Ramos (cell line): ENCODE data around the gene ZNF765.
"Not testable (repeated sequence)": the region's sequence is repeated elsewhere in the genome, so short reads cannot be mapped to it uniquely, and the experiment has no call there.

Experiments used
- in situ Hi-C: fragments of 300-500 bp; cut with MboI; formaldehyde crosslinking; loops from one replicate; pipeline ENCODE4 v1.14.3; 2022; ENCODE audit warnings: low sequenced_read_pairs; ENCODE audit not compliant: unreplicated experiment

Gene ZNF765

DNA sequence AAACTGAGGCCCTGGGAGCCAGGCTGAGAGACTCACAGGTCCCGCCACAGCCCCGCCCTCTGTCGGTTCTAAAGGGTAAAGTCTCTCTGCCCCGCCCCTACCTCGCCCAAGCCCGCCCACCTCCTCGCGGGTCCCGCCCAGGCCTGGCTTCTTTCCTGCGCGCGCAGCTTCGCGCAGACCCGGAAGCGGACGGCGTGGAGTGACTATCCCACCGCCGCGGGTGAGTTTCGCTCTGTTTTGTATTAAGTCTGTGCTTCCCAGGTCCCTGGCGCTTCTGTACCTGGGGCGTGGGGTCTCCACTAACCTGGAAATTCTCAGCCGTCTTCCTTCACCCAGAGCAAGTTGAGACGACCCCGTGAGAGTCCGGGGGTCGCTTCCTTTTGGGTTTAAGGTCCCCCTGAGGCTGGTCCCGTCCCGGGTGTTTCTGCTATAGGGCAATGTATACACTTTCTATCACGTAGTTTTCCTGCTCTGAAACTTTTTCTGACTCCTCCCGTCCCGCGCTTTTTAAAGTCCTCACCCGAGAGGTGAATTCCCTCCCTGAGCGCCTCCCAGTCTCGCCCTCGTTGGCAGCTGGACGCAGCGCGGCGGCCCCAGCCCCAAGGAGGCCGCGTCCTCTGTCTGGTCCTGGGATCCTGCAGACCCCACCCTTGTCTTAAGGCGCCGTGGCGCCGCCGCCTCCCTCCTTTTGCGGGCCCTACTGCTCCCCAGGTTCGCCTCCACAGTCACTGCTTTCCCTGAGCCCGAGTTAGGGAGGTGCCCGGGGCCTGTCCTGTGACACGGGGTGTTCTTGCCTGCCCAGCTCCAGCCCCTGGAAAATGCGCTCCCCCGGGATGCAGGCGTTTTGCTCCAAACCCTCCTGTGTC lies at the start of gene ZNF765:
Gene ZNF765, plus strand, starts transcription at position 176 of the 866 bp plus-strand sequence. CDS start 2,867 bp downstream, outside the sequence.
- in situ Hi-C loops: no loop called here

DNA sequence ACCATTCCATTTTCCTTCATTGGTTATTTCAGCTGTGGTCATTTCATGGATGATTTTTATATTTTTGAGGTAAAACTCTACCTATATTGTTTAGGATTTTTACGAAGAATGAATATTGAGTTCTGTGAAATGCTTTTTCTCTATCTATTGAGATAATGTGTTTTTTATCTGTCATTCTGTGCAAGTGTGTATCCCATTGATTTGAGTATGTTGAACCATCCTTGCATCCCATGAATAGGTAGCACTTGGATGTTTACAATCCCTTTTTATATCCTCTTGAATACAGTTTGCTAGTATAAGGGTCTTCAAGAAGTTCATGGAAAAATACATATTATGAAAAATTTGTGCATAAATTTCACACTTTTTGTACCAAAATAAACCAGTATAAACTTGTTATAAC lies 39.2 kb upstream of the ZNF765 start:
- in situ Hi-C loops: no loop called here

DNA sequence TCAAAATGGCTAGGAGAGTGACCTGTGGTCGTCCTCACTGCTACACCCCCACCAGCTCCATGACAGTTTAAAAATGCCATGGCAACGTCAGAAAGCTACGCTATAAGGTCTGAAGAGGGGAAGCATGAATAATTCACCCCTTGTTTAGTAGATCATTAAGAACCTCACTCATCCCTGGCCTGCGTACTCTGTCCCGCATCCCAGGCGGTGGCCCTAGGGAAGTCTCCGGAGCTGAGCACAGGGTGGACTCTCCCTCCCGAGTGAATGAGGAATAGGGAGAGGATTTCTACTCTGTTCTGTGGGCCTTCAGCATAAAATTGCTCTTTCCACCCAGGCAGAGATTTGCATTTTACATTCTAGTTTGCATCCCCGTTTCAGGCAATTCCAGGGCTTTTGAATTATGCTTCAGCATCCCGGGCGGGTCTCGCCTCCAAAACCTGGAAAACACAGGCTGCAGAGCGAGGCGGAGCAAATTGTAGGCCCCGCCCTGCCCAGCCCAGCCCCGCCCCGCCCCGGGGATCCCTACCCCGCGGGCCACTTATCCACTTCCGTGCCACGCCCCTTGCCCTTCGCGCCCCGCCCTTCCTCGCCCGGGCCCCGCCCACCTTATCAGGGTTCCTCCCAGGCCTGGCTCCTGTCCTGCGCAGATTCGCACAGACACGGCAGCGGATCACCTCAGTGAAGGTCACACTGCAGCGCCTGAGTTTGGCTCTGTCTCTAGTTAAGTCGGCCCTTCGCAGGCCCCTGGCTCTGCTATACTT lies 36.9 kb upstream of the ZNF765 start:
- in situ Hi-C loops: no loop called here

DNA sequence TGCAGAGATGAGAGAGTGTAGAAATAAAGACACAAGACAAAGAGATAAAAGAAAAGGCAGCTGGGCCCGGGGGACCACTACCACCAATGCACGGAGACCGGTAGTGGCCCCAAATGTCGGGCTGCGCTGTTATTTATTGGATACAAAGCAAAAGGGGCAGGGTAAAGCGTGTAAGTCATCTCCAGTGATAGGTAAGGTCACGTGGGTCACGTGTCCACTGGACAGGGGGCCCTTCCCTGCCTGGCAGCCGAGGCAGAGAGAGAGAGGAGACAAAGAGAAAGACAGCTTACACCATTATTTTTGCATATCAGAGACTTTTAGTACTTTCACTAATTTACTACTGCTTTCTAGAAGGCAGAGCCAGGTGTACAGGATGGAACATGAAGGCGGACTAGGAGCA lies 34.9 kb upstream of the ZNF765 start:
- in situ Hi-C loops: not testable (repeated sequence)

DNA sequence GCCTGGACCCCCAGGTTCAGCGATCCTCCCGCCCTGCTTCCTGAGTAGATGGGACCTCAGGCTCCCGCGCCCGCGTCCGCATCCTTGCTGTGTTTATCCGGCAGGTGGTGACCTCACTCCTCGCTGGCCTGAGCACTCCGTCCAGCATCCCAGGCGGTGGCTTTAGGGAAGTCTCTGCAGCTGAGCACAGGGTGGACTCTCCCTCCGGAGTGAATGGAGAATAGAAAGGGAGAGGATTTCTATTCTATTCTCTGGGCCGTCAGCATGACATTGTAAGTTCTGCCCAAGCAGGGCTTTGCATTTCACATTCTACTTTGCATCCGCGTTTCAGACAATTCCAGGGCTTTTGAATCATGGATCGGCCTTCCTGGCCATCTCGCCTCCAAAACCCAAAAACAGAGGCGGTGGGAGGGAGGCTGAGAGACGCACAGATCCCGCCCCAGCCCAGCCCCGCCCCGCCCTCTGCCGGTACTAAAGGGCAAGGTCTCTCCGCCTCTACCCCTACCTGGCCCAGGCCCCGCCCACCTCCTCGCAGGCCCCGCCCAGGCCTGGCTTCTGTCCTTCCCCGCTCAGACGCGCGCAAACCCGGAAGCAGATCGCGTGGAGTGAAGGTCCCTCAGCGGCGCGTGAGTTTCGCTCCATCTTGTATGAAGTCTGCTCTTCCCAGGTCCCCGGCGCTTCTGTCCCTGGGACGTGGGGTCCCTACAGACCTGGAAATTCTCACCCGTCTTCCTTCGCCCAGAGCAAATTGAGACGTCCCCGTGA lies 29.6 kb upstream of the ZNF765 start, which contains the start of gene ZNF525:
Gene ZNF525, plus strand, starts transcription at position 572 of the 765 bp plus-strand sequence. CDS start 6,577 bp downstream, outside the sequence.
- in situ Hi-C loops: no loop called here

DNA sequence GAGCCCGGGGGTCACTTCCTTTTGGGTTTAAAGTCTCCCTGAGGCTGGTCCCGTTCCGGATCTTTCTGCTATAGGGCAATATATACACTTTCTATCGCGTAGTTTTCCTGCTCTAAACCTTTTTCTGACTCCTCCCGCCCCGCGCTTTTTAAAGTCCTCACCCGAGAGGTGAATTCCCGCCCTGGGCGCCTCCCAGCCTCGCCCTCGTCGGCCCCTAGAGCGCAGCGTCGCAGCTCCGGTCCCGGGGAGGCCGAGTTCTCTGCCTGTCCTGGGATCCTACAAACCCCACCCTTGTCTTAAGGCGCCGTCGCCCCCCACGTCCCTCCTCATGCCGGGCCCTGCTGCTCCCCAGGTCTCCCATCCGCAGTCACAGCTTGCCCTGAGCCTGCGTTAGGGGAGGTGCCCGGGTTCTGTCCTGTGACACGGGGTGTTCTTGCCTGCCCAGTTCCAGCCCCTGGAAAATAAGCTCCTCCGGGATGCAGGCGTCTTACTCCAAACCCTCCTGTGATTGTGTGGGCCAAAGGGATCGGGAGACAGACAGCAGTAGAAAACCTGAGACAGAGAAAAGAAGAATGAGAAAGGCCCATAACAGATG lies 29.0 kb upstream of the ZNF765 start:
- in situ Hi-C loops: no loop called here

DNA sequence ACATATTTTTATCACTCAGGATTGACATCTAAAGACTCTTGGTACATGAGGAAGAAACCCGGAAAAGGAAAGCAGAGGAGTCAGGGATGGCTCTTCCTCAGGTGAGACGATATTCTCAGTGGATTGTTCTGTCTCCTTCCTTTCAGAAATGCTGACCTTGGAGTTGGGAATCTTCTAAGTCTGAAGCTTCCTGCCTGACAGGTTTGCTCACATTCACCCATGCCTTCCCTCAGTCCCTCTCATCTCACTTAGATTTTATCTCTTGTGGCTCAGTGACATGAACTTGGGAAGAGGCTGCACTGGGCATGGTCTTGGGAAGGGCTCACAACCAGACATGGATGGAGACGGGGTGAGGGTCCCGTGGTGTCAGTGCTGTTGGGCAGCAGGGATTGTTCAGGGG lies 22.8 kb upstream of the ZNF765 start:
- in situ Hi-C loops: no loop called here

DNA sequence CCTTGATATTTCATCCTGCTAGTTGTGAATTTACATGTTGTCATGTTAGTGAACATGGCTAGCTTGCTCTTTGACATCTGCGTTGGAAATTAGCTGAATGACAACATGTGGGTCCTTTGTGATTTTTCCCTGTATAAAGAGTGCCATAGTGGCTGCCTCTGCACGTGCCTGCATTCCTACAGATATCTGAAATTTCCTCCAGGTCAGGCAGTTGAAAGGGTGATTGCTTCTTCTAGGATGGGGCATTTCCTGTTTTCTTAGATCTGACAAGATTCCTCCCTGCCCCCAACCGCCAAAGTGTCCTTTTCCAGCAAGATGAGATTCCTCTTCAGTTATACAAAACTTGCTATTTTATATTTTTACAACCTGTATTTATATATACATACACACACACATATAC lies 20.7 kb upstream of the ZNF765 start:
- in situ Hi-C loops: no loop called here

DNA sequence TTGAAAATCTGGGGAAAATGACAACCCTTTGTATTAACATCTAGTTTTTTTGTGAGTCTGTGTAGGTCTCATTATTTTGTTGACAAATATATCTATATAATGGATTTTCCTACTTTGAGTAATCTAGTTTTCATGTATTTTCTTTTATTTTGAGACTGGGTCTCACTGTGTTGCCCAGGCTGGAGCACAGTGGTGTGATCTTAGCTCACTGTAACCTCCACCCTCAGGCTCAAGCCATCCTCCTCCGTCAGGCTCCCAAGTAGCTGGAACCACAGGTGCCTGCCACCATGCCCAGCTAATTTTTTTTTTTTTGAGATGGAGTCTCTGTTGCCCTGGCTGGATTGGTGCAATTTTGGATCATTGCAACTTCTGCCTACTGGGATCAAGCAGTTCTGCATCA lies 20.2 kb upstream of the ZNF765 start:
- in situ Hi-C loops: no loop called here

DNA sequence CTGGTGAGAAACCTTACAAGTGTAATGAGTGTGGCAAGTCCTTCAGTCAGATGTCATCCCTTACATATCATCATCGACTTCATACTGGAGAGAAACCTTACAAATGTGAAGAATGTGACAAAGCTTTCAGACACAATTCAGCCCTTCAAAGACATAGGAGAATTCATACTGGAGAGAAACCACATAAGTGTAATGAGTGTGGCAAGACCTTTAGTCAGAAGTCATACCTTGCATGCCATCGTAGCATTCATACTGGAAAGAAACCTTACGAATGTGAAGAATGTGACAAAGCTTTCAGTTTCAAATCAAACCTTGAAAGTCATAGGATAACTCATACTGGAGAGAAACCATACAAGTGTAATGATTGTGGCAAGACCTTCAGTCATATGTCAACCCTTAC lies 13.6 kb upstream of the ZNF765 start:
- in situ Hi-C loops: no loop called here

DNA sequence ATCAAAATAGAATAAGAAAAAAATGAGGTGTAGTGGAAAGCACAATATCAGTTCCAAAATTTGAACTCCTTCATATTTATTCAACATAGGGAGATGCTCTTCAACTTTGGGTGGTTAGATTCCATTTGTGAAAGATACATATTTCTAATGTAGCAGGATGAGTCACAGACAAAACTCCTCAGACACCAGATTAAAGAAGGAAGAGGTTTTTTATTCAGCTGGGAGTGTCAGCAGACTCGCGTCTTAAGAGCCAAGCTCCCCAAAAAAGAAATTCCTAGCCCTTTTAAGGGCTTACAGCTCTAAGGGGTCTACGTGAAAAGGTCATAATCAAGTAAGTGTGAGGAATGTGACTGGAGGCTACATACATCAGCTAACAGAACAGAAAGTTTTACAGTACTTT lies 6.8 kb upstream of the ZNF765 start:
- in situ Hi-C loops: no loop called here

DNA sequence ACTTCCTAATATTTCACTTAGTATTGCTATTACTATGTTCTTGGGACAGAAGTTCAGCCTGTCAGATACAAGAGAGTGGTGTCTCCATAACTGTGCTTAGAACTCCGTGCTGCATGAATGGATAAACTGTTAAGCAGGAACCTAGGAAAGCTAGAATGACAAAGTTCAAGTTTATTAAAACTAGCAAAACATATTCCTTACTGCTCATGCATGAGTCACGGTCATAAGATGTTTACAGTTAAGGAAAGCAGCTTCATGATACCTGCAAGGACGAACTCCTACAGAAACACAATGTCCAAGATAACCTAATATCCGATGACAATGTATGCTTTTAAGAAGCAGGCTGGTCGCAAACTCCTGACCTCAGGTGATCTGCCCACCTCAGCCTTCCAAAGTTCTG lies 6.0 kb upstream of the ZNF765 start:
- in situ Hi-C loops: no loop called here

DNA sequence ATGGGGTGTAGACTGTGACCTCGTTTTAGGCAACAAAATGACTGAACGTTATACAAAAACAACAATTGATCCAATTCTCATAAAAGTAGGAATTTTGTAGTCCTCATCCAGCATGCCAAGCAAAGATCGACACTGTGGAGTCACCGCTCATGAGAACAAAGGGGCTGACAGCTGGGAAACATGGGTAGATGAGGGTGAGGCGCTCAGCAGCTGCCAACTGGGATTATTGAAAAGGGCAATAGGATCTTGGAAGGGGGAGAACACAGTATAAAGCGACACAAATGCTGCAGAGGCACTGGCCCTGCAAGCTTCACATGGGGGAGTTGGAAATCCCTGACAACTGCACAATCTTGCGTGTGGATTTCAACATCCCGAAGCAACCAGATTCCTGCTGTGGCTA lies 5.4 kb upstream of the ZNF765 start:
- in situ Hi-C loops: no loop called here

DNA sequence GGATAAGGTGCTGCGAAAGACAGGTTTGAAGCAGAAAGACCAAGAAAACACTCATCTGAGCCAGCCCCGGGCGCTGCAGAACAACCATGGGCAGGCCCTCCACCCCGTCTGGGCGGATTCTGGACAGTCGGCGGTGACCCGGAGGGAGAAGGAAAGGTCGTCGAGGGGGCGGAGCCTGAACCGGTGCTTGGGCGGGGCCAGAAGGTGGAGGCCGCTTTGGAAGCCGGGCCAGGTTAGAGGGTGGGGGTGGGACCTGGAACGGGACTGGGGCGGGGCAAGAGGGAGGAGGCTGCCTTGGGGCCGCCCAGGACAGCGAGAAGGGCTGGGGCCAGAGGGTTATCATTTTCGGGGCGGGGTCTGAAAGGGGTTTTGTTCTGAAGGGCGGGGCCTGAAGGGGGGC lies 5.0 kb upstream of the ZNF765 start:
- in situ Hi-C loops: no loop called here

DNA sequence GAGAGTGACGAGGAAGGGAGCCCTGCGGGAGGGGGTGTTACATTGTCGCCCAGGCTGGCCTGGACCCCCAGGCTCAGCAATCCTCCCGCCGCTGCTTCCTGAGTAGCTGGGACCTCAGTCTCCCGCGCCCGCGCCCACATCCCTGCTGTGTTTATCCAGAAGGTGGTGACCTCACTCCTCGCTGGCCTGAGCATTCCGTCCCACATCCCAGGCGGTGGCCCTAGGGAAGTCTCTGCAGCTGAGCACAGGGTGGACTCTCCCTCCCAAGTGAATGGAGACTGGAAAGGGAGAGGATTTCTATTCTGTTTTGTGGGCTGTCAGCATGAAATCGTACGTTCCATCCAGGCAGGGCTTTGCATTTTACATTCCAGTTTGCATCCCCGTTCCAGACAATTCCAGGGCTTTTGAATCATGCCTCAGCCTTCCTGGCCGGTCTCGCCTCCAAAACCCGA lies 401 bp upstream of the ZNF765 start:
- in situ Hi-C loops: no loop called here

DNA sequence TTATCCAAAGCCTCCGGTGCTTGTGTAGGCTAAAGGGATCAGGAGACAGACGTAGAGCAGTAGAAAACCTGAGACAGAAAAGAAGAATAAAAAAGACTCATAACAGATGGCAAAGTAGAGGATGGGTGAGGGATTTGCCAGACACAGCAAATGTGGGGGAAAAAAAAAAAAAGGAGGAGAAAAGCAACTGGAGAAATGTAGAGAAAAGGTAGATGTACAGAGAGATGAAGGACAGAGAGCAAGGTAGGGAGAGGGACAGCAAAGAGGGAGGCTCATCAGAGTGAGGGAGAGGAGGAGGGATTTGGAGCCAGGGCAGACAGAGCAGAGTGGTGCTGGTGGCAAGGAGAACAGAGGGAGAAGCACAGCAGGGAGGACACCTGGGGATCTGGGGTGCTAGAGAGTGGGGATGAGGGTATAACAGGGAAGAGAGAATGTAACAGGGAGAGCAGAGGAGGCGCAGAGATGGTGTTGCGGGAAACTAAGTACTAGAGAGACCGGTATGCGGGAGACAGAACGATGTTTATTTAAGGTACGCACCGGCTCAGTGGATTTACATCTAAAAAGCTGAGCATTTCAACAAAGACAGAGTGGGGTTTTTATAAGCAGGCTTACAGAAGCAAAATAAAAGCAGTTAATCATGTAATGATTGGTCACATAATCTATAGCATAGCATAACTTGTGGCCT lies 1.0 kb downstream of the ZNF765 start:
- in situ Hi-C loops: not testable (repeated sequence)

DNA sequence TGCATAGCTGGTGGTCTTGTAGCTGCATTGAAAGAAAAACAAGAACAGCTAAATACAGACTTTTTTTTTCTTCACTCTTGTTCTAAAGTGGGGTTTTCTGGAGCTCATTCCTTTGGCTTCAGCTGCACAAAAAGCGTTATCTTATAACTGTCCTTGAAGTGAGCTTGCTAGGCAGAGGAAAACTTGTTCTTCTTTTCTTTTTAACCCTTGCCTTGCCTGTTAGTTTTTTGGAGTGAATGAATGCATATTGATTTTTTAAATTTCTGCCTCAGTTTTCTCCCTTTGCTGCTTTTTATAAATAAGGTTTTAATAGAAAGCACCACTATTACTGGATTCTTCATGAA lies 1.5 kb downstream of the ZNF765 start:
- in situ Hi-C loops: no loop called here

DNA sequence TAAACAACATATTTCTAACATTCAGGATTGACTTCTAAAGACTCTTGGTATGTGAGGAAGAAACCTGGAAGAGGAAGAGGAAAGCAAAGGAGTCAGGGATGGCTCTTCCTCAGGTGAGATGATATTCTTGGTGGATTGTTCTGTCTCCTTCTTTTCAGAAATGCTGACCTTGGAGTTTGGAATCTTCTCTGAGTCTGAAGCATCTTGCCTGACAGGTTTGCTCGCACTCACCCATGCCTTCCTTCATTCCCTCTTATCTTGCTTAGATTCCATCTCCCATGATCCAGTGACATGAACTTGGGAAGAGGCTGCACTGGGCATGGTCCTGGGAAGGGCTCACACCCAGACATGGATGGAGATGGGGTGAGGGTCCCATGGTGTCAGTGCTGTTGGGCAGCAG lies 3.0 kb downstream of the ZNF765 start:
- in situ Hi-C loops: not testable (repeated sequence)

DNA sequence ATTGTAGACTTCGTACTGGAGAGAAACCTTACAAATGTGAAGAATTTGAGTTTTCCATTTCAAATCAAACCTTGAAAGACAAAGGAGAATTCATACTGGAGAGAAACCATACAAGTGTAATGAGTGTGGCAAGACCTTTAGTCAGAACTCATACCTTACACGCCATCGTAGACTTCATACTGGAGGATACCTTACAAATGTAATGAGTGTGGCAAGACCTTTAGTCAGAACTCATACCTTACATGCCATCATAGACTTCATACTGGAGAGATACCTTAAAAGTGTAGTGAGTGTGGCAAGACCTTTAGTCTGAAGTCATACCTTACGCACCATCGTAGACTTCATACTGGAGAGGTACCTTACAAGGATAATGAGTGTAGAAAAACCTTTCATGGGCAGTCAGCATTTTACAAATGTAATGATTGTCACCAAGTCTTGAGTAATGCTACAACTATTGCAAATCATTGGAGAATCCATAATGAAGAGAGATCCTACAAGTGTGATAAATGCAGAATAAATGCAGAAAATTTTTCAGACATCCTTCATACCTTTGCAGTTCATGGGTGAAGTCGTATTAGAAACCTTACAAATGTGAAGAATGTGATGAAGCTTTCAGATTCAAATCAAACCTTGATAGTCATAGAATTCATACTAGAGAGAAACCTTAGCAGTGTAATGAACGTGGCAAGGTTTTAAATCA lies 14.7 kb downstream of the ZNF765 start:
- in situ Hi-C loops: no loop called here
